ENCODE data around the gene CCDC50.

DNA sequence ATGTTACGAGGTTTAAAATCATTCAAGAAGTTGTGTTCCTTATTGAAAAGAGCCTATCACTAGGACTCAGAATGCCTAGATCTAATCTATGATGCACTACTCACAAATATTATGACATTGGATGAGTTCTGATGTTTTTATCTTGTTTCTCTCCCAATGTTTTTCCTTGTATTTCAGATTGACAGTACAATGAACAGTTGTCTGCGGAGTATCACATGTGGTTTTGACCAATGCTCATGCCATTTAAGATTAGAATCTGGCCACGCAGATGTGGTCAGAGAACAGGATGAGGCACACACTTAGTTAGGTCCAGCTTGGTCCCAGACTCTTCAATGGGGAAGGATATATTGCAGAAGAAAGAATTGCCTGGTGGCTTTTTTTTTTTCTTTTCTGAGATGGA, 25.6 kb upstream of the CCDC50 start:
- TF ChIP-seq, protein P1, sequence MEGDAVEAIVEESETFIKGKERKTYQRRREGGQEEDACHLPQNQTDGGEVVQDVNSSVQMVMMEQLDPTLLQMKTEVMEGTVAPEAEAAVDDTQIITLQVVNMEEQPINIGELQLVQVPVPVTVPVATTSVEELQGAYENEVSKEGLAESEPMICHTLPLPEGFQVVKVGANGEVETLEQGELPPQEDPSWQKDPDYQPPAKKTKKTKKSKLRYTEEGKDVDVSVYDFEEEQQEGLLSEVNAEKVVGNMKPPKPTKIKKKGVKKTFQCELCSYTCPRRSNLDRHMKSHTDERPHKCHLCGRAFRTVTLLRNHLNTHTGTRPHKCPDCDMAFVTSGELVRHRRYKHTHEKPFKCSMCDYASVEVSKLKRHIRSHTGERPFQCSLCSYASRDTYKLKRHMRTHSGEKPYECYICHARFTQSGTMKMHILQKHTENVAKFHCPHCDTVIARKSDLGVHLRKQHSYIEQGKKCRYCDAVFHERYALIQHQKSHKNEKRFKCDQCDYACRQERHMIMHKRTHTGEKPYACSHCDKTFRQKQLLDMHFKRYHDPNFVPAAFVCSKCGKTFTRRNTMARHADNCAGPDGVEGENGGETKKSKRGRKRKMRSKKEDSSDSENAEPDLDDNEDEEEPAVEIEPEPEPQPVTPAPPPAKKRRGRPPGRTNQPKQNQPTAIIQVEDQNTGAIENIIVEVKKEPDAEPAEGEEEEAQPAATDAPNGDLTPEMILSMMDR (conservative IDR thresholded peaks at IDR 0.05; ENCODE audit: low read depth, low read length) = no peak
- TF ChIP-seq EZH2 (IDR thresholded peaks at IDR 0.05; ENCODE audit: borderline replicate concordance, low read depth, low read length, poor library complexity, severe bottlenecking) = no peak
